GM23248 (cell line): ENCODE results near the gene CDCA5.

Experiments
- EZH2 ChIP-seq: fragments of 200-600 bp; sonication (generic); IDR thresholded peaks from 2 replicates; pipeline ENCODE4 v1.6.1; 2018; ENCODE audit warnings: antibody characterized with exemption, mild to moderate bottlenecking; ENCODE audit not compliant: insufficient read depth, poor library complexity, severe bottlenecking
- EZH2phosphoT487 ChIP-seq: fragments of 200-600 bp; sonication (generic); IDR thresholded peaks from 2 replicates; pipeline ENCODE4 v1.6.1; 2018; ENCODE audit warnings: antibody characterized with exemption, moderate library complexity, mild to moderate bottlenecking, low read depth; ENCODE audit not compliant: insufficient read depth

DNA sequence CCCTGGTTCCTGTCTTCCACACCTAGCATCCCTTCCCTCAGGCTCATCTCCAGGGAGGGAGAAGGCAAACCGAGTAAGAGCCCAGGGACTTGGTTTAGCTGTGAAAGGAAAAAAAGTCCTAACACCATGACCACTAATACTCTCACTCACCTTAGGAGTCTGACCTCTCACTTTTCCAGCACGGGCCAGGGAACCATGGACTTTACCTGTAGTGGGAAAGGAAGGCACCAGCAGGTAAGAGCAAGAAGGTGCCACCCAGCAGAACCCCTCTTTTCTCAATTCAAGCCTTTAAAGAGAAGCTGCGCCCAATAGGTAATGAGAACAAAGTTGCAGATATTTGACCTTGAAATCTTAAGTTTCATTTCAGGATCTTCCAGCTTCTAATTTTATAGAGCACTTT, 37.0 kb upstream of the CDCA5 start:
- TF ChIP-seq EZH2 (no peak), EZH2phosphoT487 (no peak)
